Activated T-cell treated with anti-CD3 and anti-CD28 coated beads for 24 hours (primary cell): ENCODE results near the gene SYNM.
"Not testable (repeated sequence)": the region's sequence is repeated elsewhere in the genome, so short reads cannot be mapped to it uniquely, and the experiment has no call there.

ENCODE experiments used
- DNase-seq: peaks from one replicate; pipeline ENCODE4 v3.0.0-alpha.2; 2020; ENCODE audit warnings: low read depth

SYNM gene

DNA sequence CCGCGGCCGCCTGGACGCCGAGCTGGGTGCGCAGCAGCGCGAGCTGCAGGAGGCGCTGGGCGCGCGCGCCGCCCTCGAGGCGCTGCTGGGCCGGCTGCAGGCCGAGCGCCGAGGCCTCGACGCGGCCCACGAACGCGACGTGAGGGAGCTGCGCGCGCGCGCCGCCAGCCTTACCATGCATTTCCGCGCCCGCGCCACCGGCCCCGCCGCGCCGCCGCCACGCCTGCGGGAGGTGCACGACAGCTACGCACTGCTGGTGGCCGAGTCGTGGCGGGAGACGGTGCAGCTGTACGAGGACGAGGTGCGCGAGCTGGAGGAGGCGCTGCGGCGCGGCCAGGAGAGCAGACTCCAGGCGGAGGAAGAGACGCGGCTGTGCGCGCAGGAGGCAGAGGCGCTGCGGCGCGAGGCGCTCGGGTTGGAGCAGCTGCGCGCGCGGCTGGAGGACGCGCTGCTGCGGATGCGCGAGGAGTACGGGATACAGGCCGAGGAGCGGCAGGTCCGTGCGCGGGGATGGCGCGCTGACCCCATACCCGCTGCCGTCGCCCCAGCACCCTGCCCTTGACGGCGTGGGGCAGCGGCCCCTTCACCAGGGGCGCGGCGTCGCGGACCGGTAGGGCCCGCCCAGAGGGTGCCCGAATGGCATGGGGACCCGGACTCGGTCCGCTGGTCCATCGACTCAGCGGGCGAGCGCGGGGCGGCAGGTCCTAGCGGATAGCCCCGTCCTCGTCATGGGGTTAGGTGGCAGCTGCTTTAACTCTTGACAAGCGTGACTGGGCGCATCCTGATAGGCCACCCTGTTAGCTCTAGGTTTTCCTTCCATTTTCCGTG is 848 bp downstream of the SYNM start:
- DNase-seq: no peak

DNA sequence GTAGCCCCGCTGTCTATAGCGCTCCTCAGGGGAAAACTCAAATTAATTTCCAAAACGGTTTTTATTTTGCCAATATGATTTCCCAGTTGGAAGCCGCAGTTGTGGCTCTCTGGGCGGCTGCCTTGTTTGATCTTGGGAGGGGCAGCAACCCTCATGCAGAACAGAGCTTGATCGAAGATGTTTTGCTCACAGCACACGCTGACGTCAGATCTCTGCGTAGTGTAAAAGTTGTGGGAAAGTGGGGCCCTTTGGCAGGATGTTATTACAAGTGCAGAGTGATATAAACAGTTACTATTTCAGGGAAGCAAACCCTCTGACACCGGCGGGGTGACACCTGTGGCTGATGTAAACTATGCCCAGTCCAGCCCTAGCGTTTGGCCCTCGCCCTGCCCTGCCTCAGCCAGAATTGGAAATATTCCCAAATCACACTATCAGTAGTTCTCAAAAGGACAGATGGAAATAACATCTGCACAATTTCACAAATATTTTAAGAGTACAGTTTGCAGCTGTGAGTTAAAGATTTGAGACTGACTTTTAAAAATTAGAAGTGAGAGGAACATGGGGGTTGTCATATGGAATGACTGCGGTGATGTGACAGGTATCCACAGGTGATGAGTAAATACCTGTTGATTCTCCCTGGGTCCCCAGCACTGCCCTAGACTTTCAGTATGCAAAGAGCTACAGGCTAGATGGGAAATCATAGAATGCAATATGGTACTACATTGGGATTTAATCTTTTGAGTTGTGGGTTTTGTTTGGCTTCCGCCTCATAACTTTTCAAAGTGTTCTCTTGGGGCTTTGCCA is 1.7 kb downstream of the SYNM start:
- no peak for DNase-seq

DNA sequence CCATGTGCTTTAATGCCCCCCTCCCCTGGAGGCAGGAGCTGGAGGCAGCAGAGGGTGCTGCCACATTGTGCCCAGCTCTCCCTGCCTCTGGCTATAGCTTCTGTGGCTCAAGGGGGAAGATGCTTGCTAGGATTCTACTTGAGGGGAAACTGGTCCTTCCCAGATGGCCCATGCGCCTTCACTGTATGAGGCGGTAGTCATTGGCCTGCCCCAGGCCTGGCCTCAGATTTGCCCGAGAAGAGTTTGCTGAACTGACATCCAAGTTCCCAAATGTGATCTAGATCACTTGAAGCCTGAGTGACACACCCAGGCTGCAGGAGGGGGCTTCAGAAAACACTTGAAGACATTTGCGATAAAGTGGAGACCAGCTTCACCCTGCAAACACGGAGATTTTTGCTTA is 4.1 kb downstream of the SYNM start:
- DNase-seq: no peak

DNA sequence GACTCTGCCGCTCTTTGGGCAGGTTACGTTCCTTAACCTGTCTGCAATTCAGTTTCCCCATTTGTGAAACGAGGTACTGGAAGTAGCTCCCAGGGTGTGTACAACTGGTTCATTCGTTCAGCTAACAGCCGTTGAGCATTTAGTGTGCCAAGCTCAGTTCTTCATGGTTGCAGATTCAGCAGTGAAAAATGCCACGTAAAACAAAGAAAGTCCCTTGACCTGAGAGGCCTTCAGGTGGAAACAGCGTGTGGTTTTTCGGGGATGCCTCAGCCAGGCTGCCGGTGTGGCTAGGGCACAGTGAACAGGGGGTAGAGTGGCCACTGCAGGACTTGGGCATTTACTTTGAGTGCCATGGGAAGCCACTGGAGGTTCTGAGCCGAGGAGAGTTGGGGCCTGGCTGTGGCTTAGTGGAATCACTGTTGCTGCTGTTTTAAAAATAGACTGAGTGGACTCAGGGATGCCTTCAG is 4.7 kb downstream of the SYNM start:
- DNase-seq: no peak

DNA sequence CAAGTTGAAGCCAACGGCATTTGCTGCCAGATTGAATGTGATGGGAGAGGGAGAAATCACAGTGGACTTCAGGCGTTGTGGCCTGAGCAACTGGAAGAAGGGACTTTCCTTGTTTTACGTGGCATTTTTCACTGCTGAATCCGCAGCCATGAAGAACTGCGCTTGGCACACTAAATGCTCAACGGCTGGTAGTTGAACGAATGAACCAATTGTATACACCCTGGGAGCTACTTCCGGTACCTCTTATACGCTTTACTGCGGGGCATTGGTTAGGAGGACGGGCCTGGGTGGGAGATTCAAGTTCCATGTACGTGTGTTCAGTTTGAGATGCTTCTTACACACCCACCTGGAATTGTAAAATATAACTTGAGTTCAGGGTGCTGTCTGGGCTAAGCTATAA is 5.2 kb downstream of the SYNM start:
- DNase-seq: no peak

DNA sequence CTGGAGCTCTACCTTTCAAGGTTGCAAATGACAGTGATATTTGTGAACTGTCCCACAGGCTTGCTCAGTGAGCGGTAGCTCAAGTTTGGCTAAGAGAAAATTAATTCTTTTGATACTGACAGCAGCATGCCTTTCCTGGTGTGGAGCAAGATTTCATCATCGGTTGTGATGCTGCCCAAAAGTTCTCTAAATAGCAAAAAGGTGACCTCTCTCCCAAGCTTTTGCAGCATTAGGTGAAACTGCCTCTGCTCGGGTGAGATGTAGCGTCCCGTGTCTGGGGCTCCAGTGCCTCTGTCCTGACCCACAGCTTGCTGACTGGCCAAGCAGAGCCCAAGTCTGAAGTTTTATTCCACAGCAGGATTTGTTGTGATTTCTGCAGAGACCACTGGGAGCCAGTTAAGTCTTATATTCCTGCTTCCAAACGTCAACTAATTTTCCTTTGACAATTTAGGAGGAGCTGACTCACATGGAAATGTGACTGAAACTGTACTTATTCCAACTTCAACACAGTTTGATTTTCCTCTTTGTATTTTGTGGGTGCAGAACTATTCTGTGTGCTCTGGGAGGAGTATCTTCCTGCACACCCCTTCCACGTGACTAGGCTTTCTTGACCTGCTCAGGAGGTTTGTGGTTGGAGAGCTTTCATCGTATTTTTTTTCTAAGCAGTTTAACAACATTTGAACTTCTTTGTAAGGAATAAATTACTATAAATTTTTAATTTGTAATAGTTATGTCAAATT is 5.9 kb downstream of the SYNM start:
- no peak for DNase-seq

DNA sequence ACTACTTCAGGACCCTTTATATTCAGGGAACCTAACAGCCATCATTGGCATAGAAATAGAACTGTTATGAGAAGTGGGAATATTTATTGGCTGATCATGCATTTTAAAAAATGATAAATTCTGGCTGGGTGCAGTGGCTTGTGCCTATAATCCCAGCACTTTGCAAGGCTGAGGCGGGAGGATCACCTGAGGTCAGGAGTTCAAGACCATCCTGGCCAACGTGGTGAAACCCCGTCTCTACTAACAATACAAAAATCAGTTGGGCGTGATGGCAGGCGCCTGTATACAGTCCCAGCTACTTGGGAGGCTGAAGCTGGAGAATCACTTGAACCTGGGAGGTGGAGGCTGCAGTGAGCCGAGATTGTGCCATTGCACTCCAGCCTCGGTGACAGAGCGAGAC is 6.8 kb downstream of the SYNM start:
- not testable (repeated sequence) for DNase-seq

DNA sequence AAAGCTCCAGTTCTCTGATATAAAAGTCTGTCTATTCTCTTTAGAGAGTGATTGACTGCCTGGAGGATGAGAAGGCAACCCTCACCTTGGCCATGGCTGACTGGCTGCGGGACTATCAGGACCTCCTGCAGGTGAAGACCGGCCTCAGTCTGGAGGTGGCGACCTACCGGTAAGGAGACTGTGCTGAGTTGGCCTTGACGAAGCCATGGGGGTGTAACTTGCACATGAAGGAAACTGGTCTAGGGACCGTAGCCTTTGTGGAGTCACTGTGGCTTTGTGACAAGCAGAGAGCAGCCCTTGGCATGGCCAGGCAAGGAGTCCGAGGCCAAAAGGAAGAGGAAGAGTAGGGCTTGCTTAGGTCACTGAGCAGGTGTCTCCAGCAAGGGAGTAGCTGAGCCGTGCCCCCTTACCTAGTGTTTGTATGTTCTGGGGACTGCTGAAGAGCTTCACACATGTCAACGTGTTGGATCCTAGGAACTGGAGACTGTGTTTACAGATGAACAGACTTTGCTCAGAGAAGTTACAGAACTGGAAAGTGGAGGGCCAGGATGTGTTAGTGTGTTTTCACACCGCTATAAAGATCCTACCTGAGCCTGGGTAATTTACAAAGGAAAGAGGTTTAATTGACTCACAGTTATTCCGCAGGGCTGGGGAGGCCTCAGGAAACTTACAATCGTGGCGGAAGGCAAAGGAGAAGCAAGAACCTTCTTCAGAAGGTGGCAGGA is 8.8 kb downstream of the SYNM start:
- no peak for DNase-seq

DNA sequence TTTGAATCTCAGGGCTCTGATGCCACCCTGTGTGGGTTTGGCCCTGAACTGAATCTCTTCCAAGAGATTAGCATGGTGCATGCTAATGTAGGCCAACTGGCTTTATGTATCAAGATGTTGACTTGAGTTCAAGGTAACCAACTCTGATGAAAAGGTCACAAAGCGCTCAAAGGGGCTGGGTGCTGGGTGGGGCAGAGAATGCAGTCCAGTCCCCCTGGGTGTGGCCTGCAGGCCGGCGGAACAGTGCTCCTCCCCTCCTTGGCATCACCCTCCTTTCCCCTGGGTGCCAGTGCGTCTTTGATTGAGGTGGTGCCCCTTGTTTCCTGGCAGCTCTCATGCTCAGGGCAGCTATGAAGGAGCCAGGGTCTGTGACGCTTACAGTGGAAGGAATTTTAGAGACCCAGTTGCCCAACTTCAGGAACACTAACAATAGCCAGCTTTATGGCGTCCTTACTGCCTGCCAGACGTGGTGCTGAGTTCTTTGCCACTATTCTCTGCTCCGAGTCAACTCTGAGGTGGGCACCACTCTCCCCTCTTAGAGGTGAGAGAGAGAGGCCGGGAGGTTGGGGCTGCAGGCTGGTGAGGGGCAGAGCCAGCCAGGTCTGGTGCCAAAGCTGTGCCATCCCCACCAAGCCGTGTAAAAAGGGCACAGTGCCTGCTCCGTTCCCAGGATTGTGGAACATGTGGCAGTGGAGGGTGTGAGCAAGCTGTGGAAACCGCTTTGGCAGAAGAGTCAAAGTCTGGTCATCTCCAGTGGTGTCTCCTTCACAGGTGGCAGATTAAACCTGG is 9.8 kb downstream of the SYNM start:
- no peak for DNase-seq

DNA sequence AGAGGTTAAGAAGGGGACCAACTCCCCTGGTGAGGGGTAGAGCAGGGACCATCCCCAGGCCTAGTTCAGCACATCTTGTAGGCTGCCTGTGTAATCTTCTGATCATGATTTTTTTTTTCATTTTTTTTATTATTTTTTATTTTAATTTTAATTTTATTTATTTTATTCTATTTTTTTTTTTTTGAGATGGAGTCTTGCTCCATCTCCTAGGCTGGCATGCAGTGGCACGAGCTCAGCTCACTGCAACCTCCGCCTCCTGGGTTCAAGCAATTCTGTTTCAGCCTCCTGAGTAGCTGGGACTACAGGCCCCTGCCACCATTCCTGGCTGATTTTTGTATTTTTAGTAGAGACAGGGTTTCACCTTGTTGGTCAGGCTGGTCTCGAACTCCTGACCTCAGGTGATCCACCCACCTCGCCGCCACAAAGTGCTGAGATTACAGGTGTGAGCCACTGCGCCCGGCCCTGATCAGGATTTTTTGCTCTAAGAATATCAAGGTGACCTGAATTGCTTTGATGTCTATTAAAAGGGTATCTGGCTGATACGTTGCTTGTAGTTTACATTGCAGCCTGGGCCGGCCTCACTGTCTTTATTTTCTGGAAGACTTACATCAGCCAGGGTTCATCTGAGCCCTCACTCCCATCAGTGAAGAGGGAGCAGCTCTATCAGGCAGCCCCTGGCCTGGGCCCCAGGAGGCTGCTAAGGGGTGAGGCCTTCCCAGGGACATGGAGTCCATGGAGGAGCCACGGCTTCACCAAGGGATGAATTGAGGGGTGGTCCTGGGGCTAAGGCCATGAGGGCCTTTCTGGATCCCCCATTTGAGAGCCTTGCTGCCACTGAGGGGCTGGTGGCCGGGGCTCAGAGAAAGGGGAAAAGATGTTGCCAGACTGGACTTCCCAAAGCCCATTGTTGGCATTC is 10.7 kb downstream of the SYNM start:
- no peak for DNase-seq

DNA sequence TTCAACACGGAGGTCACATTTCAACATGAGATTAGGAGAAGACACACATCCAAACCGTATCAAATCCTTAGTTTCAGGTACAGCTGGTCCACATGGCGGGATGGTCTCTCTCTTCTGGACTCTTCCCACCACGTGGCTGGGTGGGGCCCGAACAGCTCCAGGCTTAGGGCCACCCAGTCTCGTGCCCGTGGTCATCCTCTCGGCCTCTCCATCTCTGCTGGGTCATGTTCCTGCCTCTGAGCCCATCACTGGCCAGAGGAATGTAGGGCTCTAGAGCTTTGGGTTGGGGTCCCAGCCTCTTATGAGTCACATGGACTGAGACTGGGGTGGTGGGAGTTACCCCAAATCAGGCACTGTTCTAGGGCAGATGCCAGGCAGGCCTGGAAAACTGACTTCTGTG is 12.2 kb downstream of the SYNM start:
- DNase-seq: no peak

DNA sequence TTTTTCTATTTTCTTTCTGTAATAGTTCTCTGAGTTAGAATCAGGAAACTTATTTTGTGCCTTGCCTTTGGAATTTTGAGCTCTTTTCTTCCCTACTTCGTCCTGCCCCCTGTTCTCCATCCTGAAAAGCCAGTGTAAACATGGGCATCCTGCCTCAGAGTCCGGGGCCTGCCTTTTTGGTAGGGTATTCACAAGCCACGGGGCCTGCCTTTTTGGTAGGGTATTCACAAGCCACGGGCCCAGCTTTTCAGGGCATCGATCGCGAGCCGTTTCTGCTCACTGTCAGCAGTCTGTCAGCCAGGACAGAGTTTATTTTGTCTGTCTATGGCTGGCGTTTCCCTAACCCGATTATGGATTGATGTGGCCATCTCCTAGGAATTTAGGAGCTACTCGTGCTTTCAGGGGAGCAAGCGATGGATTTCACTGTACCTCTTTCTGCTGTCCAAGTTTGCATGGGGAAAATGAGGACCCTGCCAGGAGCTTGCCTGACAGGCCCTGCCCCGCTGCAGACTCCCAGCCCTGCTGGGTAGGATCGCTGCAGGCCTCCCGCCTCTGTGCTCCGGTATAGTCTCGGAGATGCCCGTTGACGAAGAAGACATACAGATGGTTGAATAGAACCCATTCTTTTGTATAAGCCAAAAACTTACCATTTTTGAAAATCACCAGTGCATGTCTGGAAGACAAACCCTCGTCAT is 12.8 kb downstream of the SYNM start:
- DNase-seq: no peak

DNA sequence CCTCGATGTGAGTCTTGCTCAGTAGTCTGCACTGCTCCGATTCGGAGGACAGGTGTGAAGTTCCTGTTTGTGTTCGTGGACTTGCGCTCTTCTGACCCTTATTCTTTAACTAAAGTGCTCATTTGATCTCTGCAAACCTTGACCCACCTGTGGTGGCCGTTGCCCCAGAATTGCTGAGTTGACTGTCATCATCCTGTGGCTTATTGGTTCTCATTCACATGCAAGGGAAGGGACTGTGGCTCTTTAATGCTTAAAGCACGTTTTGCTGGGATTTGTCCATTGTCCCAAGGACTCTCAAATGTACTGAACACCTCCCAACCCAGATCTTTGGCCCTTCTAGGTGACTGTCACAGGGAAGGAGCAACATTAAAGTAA is 13.4 kb downstream of the SYNM start:
- no peak for DNase-seq

DNA sequence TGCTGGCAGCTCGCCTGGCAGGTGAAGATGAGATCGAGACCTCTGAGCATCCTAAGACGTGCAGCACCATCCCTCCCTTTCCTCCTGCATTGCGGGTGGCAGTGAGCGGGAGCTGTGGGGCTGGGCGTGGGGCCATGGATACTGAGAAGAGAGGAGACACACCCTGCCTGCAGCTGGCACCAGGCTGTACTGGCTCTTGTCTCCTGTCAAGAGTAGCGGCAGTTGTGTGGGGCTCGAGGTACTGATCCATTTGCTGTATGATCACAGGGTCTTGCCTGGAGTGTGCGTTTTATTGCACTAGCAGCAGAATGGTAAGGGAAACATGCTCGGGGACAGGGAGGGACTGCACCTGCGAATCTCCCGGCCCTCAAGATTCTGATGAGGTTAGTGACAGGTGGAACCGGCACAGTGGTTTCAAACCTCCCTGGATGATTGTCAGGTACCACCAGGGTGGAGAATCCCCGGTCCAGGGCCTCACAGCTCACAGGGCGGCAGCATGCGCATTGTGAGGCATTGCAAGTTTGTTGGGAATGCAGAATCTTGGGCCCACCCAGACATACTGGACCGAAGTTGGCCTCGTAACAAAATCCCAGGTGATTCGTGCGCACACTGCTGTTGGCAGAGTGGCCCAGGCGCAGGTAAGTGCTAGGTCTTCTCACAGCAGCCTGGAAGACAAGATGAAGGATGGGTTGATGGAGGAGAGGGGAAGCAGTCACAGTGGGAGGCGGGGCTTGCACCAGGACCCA is 14.1 kb downstream of the SYNM start:
- no peak for DNase-seq

DNA sequence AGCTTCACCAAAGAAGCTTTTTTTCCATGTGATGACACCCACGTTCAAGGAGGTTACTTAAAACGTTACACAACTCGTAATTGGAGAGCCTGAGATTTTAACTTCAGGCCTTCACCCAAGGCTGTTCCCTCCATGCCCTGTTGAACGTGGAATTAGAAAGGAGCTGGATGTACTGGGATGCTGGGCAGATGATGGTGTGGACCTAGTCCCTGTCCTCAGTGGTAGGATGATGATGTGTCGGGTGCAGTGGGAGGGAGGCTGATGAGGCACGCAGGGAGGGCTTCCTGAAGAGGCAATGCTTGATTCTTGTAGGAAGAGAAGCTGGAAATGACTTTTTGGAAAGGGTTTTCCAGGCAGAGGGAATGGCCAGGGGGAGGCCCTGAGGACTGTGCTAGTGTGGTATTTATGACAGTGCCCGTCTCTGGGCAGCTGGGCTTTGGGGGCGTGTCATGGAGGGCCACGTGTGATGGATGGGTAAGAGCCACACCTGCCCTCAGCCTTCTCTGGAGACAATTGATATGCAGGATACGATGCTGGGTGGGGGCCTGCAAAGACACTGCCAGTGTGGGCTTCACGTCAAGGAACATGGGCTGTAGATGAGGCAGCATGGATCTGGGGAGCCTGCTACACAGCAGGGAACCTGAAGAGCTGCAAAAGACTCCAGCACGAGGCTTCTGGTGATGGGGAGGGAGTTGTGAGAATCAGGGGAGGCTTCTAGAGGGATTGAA is 15.3 kb downstream of the SYNM start:
- no peak for DNase-seq

DNA sequence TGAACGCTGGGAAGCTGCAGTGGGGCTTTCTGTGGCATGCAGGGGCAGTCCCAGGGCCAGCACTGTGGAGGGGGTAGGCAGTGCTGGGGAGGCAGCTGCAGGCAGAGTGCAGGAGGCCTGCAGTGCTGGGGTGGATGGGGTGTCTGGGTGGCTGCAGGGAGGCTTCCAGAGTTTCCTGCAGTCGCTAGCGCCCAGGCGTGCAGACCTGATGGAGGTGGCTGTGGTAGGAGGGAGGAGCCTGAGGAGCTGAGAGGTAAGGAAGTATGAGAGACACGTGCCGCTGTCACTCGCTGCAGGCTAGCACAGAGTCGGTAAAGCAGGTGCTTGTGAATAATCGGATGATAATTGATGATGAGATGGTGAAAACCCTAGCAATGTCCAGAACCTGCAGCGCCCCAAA is 16.3 kb downstream of the SYNM start:
- DNase-seq: no peak

DNA sequence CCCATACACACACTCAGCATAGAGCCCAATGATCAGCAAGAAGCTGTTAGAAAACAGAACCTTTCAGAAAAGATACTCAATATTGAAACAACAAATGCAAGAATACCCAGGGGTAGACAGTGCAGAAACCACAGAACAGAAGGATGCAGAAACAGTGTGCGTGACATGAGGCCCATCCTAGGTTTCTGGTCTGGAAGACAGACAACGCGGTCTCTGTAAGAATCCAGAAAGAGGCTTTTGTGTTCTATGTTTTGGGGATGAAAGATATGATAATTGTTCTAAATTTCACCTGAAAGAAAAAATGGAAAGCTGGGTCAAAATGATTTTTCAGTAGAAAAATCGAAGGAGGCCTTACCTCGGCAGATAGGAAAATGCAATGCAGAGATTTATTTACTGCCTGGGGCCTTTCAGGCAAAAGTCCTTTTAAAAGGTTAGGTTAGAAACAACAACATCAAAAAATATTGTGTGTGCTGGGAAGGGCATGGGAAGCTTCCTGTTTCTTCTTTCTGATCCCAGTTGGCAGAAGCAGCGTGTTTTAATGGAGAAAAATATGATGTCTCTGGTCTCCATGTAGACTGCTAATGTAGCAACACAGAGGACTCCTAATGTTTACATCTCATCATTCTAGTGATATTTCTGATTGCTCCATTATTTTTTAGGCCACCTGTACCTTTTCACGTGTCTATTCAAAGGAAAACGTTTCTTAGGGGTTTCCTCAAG is 17.0 kb downstream of the SYNM start:
- DNase-seq: no peak
